Kidney capillary endothelial cell (primary cell): ENCODE results near the gene CCDC7.
"Not testable (repeated sequence)": the region's sequence is repeated elsewhere in the genome, so short reads cannot be mapped to it uniquely, and the experiment has no call there.

Experiments used
- DNase-seq: peaks from one replicate; pipeline ENCODE4 v3.0.0-alpha.2; 2018; ENCODE audit warnings: low spot score

Gene CCDC7

DNA sequence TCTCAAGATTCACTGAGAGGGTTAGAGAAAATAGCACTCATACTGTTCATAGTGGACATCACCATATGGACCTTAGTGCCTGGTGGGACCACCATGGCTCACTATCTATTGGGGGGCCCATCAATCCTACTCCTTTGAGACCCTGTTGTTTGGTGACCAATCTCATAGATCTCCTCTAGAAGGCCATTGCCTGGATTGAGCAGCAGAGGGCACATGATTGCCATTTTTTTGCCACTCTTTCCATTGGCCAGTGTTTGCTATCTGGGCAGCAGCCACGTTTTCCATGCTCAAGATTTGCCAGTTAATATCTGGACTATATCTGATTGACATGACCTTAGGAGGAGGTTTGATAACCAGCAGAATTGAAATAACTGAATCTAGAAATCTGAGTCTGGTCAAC, 267.6 kb downstream of the CCDC7 start:
- no peak for DNase-seq

DNA sequence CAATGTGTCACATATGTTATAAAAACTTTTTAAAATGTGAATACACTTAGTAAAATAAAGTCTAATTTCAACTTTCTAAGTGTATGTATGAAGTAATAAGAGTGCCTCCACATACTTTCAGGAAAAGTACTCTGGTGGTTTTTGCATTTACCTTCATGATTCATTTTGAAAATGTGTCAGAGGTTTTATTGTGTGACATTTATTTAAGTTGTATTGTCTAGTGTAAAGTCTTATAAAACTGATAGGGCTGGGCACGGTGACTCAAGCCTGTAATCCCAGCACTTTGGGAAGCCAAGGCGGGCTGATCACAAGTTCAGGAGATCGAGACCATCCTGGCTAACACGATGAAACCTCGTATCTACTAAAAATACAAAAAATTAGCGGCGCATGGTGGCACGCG, 285.6 kb downstream of the CCDC7 start:
- no peak for DNase-seq

DNA sequence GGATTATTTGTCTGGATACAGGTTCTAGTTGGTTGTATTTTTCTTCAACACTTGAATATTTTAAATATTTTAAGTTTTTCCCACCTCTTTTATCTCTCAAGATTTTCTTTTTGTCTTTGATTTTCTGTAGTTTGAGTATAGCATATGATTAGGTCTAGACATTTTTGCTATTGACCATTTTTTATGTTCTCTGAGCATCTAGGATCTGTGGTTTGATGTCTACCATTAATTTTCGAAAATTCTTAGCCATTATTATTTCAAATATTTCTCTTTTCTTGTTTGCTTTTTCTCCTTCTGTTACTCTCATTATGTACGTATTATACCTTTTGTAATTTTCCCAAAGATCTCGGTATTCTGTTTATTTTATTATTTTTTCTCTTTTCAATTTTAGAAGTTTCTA, 293.0 kb downstream of the CCDC7 start:
- no peak for DNase-seq

DNA sequence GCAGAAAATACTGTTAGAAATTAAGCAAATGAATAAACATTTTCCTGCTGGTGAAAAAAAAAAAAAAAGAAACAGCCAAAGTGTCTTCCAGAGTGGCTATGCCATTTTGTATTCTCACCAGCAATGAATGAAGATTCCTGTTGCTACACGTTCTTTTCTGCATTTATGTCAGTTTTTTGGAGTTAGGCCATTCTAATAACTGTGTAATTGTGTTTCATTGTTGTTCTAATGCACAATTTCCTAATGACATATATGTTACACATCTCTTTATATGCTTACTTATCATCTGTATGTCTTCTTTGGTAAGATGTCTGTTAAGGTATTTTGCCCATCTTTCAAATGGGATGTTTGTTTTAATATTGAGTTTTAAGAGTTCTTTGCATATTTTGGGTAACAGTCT, 298.4 kb downstream of the CCDC7 start:
- no peak for DNase-seq

DNA sequence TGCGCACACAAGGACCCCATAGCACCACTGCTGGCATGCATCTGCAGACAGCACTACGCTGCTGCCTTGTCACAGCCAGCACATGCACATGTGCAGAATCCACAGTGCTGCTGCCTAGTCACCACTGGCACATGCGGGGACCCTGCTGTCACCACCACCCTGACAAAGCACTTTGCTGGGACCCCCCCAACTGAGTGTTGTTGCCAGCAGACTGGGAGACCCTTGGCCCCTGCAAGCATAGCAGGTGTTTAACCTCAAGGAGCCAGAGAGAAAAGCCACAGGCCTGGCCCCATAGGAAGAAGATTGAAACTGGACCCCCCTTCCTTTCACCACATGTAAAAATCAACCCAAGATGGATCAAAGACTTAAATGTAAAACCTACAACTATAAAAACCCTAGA, 300.9 kb downstream of the CCDC7 start:
- no peak for DNase-seq

DNA sequence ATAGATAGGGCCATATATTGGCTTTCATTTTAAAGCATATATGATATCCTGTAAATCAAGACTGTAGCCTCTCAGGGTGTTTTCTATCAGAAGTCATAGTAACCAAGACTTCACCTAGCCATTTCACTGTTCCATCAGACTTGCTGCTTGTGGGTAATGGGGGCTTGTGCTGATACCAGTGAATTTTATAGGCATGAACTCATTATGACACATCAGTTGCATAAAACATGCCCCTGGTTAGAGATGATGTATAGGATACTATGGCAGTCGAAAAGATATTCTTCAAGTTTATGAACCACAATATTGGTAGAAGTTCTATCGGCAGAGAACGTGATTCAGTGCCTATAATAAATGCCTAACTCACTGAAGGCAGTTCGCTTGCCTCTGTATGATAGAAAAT, 305.6 kb downstream of the CCDC7 start:
- DNase-seq: no peak

DNA sequence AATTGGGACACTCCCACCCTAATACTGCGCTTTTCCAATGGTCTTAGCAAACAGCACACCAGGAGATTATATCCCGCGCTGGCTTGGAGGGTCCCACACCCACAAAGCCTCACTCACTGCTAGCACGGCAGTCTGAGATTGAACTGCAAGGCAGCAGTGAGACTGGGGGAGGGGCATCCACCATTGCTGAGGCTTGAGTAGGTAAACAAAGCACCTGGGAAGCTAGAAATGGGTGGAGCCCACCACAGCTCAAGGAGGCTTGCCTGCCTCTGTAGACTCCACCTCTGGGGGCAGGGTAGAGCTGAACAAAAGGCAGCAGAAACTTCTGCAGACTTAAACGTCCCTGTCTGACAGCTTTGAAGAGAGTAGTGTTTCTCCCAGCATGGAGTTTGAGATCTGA, 309.0 kb downstream of the CCDC7 start:
- not testable (repeated sequence) for DNase-seq

DNA sequence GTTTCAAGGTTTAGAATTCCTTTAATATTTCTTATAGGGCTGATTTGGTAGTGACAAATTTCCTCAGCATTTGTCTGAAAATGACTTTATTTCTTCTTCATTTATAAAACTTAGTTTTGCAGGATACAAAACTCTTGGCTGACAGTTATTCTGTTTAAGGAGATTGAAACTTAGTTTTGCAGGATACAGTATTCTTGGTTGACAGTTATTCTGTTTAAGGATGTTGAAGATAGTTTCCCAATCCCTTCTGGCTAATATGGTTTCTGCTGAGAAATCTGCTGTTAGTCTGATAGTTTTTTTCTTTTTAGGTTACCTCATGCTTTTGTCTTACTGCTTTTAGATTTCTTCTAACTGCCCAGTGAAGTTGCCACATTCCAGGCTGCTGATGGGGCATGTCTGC, 325.3 kb downstream of the CCDC7 start:
- DNase-seq: no peak

DNA sequence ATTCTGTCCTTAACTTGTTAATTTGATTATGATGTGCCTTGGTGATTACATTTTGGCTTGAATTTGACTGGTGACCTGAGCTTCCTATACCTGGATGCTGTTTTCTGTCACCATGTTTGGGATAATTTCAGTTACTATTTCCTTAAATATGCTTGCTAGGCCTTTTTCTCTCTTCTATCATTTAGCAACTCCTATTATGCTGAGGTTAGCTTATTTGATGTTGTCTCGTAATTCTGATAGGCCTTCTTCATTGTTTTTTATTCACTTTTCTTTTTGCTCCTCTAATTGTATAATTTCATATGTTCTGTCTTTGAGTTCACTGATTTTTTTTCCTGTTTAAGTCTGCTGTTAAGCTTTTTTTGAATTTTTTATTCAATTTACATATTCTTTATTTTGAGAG, 327.2 kb downstream of the CCDC7 start:
- no peak for DNase-seq

DNA sequence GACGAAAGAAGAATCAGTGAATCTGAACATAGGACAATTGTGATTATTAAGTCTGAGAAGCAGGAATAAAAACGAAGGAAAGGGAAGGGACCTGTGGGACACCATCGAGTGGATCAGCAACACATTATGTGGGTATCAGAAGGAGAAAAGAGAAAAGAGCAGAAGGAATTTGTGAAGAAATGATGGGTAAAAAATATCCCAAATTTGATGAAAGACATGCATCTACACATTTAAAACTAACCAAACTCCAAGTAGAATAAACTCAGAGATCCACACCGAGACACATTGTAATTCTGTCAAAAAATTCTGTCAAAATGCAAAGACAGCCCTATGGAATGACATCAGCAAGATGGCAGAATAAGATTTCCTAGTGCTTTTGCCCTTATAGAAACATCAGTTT, 341.0 kb downstream of the CCDC7 start:
- DNase-seq: no peak

DNA sequence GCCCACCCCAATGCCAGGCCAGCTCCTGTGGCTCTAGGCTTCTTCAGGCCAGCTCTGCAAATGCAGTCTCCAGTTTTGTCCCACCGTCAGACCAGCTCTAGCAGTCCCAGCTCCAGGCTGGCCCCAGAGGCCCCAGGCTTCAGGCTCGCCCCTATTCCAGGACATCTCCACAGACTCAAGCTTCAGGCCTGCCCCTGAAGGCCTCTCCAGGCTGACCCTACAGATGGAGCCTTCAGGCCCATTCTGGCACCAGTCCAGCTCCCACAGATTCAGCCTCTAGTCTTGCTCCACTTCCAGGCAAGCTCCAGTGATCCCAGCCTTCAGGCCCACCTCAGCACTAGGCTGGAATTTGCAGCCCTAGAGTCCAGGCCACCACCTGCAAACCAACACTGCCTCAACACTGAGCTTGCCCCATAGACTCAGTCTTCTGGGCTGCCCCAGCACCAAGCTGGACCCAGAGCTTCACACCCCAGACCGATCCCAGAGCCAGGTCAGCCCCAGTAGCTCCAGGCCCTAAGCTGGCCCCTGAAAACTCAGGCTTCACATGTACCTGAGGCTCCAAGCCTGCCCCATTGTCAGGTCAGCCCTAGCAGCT, 341.8 kb downstream of the CCDC7 start:
- no peak for DNase-seq

DNA sequence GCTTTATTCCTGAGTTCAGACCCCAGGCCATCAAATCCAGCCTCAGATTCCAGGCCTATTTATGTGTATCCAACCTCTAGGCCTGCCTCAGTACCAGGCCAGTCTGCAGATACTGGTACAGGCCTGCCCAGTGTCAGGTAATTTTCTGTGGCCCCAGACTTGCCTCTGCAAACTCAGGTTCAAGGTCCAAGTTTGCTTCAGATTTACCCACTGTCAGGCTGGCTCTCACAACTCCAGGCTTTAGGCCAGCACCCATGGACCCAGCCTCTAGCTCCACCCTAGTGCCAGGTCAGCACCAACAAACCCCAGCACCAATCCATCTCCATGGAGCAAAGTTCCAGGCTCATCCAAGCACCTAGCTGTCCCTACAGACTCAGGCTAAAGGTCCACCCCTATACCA, 342.4 kb downstream of the CCDC7 start:
- no peak for DNase-seq

DNA sequence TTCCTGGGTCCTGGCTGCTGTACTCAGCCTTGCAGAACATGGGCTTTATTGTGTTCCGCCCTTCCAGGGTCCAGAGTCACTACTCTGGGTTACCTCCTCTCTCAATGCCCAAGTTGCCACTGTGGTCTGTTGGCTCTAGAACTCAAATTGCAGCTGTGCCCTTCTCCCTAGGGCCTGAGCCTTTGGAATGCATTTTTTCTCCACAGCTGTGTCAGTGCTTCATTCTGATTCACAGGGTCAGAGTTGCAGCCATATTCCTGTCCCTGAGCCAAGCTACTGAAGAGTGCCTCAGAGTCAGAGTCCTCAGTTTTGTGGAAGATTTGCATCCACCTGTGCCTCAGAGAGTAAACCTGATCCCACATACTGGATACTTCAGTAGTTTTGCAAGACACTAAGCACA, 344.5 kb downstream of the CCDC7 start:
- DNase-seq: no peak

DNA sequence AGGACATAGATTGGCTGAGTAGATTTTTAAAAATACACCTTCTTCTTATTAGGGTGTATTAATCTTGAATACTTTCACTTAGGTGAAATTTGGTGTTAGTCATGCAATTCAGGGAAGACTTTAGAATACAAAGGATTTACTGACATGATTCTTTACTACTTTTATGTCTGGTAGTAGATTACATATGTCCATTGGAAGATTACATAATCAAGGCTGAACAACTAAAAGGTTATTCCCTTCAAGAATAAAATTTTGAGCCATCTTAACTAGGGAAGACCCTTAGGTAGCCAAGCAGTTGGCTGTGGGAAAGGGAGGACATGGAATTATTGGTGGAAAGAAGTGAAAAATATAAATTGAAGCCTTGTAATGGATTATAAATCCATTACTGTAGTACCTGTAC, 347.1 kb downstream of the CCDC7 start:
- DNase-seq: no peak

DNA sequence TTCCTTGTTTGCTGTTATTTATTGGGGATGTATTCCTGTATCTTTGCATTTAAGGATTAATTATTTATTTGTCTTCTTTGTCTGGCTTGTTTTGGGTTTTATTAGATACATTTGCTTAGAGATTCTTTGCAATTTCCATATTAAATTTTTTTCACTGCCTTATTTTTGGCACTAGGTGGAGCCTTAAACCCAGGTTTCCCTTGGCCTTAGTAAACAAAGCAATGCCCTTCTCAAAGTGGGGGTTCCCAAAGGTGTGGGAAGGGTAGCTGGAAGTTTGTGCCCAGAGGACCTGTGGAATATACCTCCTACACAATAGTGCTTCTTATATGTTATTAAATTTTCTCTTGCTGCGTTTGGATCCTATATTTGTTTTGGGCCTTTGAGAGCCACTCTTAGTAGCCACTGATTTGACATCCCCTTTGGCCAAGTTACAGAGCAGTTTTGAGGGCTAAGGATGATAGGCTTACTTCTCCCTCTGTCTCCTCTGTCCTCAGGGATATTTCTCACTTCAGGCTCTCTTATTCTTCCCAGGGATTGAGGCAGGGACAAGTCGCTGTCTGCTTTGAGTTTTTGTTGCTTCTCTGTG, 349.8 kb downstream of the CCDC7 start:
- peak; percentile 26 for DNase-seq

DNA sequence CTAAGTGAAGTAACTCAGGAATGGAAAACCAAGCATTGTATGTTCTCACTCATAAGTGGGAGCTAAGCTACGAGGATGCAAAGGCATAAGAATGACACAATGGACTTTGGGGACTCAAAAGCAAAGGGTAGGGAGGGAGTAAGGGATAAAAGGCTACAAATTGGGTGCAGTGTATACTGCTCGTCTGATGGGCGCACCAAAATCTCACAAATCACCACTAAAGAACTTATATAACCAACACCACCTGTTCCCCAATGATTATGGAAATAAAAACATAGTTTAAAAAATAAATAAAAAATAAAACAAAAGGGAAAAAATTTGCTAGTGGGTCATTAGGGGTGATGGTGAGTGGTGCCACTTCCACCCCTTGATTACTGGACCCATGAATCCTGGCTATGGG, 351.5 kb downstream of the CCDC7 start:
- not testable (repeated sequence) for DNase-seq

DNA sequence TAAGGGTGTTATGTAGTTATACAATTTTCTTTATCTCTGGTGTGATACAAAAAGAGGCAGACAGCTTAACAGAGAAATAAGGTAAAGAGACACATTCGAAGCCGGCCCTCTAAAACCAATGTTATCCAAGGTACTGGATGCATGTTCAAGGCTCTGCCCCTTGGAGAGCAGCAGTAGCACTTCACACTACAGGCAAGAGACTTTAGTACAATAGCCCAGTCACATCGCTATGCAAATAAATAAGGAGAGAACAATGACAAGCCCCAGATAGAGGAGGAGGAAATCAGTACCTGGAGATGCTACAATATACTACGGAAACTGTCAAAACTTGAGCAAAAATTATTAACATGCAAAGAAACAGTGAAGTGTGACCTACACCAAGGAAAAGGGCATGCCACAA, 401.0 kb downstream of the CCDC7 start:
- DNase-seq: no peak

DNA sequence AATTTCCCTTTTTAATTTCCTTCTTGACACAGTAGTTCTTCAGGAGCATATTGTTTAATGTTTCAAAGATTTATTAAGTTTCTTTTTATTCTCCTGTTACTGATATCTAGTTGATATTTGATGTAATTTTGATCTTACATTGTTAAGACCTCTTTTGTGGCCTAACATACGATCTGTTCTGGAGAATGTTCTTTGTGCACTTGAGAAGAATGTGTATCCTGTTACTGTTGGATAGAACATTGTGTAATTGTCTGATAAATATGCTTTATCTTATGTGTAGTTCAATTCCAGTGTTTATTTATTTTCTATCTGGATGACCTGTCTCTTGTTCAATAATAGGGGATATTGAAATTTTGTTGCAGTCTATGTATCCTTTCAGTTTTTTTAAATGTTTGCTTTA, 405.4 kb downstream of the CCDC7 start:
- no peak for DNase-seq

DNA sequence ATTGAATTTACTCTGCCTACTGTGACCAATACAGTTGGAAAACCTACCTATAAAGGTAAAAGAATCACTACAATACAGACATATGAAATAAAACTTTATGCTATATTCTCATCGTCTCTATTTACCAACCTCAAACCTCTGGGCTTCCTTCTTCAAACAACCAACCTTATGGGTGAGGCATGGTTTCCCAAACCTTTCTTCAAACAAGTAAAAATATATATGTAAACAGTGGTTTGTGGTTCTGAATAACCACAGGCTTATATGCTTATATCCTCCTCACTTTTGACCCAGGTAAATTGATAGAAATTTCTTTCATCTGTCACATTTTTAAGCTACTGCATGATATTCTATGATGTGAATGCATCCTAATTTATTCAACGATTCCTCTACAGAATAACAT, 408.5 kb downstream of the CCDC7 start:
- no peak for DNase-seq

DNA sequence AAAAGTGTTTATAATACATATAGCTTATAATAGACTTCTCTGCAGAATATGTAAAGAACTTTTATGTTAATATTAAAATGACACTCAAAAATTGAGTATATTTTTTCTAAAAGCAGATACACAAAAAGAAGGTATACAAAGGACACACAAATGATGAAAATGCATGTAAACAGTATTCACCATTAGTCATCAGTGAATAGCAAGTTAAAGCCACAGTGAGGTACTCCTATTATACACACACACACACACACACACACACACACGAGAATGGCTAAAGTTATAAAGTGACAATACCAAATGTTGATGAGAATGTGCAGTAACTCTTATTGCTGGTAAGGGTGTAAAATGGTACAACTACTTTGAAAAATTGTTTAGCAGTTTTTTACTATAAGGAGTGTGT, 419.2 kb downstream of the CCDC7 start:
- DNase-seq: no peak

DNA sequence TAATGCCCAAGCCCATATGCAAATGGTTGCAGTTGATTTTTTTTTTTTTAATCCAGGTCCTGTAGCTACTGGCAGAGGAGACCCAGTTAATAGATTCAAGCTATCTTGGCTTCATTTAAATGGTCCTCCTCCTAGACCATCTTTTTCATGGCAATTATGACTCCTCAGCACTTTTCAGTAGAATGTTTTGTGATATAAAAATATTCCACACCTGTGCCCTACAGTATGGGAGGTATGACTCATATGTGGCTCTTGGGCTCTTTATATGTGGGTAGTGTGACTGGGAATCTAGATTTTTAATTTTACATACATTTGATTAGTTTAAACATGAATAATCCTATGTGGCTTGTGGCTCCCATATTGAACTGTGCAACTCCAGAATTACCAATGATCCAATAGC, 432.0 kb downstream of the CCDC7 start:
- DNase-seq: no peak

DNA sequence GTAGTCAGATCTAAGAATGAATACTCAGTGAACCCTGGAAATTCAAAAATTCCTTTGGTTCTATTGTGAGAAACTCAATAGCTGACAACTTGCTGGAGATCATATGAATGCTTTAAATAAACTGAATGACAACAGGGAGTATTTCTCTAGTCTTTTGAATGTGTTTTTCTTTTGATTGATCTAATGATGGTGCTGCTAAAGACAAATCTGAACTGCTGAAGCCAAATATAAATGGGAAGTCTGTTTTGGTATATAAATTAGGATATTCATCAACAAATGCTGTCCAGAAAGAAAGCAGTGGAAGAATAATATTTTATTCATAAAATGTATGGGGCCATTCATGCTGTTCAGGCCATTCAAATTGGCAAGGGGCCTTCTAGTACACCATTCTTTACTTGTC, 432.7 kb downstream of the CCDC7 start:
- DNase-seq: no peak

DNA sequence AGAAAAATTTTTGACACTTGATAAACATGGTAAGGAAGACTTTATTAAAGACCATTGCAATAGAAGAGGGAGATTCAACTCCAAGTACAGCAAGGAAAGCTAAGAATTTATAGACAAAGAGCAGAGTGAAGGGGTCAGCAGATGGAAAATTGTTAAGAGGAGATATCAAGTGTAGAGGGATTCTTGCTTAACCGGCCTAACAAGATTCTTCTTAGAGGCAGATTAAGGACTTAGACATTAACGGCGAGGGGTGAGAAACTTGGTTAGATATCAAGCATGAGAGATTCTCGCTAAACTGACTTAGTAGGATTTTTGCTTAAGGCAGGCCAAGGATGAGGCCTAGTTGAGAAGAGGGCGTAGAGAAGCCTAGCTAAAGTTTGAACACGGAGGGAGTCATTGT, 436.1 kb downstream of the CCDC7 start:
- DNase-seq: no peak

DNA sequence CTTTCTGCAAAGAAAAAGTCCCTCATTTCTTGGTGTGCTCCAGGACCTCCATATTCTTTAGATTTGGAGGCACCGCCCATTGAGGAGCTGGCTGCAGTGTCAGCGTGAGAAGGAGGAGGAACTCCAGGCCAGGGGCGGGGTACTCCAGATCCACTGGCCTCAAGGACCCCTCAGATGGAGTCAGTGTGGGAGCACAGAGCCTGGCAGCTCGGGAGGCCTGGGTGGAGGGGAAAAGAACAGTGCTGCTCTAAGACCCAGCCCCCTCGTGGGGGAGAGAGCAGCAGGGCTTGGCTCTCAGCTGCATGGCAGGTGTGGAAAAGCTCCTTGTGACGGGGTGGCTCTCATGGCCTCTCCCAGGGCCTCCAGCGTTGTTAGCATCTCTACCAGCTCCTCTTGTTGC, 441.5 kb downstream of the CCDC7 start:
- no peak for DNase-seq
